Measurements from ENCODE around the gene OGG1.

- TF ChIP-seq CTCF (IDR thresholded peaks at IDR 0.05) (no peak), POLR2A (IDR thresholded peaks at IDR 0.05) (no peak)
Observed at GRCh38 chr3:9797196-9797945, 47.6 kb downstream of the OGG1 start.

Measured in right lobe of liver (tissue), 4 donors.